Endothelial cell of umbilical vein (primary cell): ENCODE results near the gene TRMO. TPM values are rescaled to one million over a fixed set of nuclear protein-coding genes. Genes with fewer than 3 reads are reported as not detected.

Experiments used
- BruUV-seq: library from RNA; stranded (reverse); fragments of 400-500 nt; replicated peaks from 2 replicates; lab custom pipeline; 2021; lab: Mats Ljungman, UMichigan
- CTCF ChIA-PET: fragments of 300-600, 350-600 bp; sonication (Branson Sonifier 250); formaldehyde crosslinking; loops from one replicate; lab custom pipeline; 2021; ENCODE audit warnings: antibody characterized with exemption, inconsistent platforms; lab: Charles Lee
- POLR2A ChIA-PET: fragments of 300-600, 350-600 bp; sonication (Branson Sonifier 250); formaldehyde crosslinking; loops from one replicate; lab custom pipeline; 2021; ENCODE audit warnings: antibody characterized with exemption, inconsistent platforms; lab: Charles Lee
- DNase-seq: peaks from one replicate; pipeline ENCODE4 v3.0.0-alpha.2; 2011; ENCODE audit warnings: low read depth, low spot score
- FAIRE-seq: peaks from 2 replicates; lab custom pipeline; 2011; peaks lifted over from hg19 to GRCh38; lab: Jason Lieb, UNC
- H2AFZ ChIP-seq: 2 replicates; pipeline ENCODE4 v1.6.0; 2012; ENCODE audit warnings: low read depth, low read length, control low read depth, inconsistent platforms
- H3K27ac ChIP-seq: 2 replicates; pipeline ENCODE4 v1.5.1; 2011; ENCODE audit warnings: low read depth, mild to moderate bottlenecking, control low read depth, low read length, moderate library complexity; ENCODE audit not compliant: insufficient read depth
- H3K27me3 ChIP-seq, 2 experiments: 2 replicates each; pipeline versions ENCODE4 v1.6.0 to v1.6.1; 2011; ENCODE audit warnings: low read length in 2 of 2, mixed read lengths in 1 of 2; ENCODE audit not compliant: control insufficient read depth in 2 of 2, insufficient read depth in 2 of 2
- H3K36me3 ChIP-seq, 2 experiments: 2 replicates in 1 of 2; 3 replicates in 1 of 2; pipeline ENCODE4 v1.5.1; 2011; ENCODE audit warnings: low read length in 2 of 2, mild to moderate bottlenecking in 1 of 2, moderate library complexity in 1 of 2; ENCODE audit not compliant: control insufficient read depth in 2 of 2, insufficient read depth in 2 of 2; ENCODE audit errors: extremely low read depth in 1 of 2
- H3K4me1 ChIP-seq: 3 replicates; pipeline ENCODE4 v1.5.1; 2011; ENCODE audit warnings: mild to moderate bottlenecking, low read length; ENCODE audit not compliant: control insufficient read depth, insufficient read depth; ENCODE audit errors: extremely low read depth
- H3K4me2 ChIP-seq: 2 replicates; pipeline ENCODE4 v1.6.1; 2011; ENCODE audit warnings: low read length, control low read depth, mixed read lengths; ENCODE audit not compliant: insufficient read depth
- H3K4me3 ChIP-seq, 3 experiments: fragments of 200-600 bp in 1 of 3; sonication (generic), shearing (Covaris generic) in 1 of 3; replicated peaks in 1 of 3; 2 replicates each; pipeline ENCODE4 v1.5.1; 2011 to 2016; ENCODE audit warnings: control low read depth in 3 of 3, low read length in 3 of 3, mild to moderate bottlenecking in 2 of 3, inconsistent platforms in 1 of 3, low read depth in 1 of 3, moderate library complexity in 1 of 3; ENCODE audit not compliant: insufficient read depth in 1 of 3
- H3K79me2 ChIP-seq: 2 replicates; pipeline ENCODE4 v1.6.0; 2012; ENCODE audit warnings: low read length, inconsistent platforms; ENCODE audit not compliant: control insufficient read depth, insufficient read depth
- H3K9ac ChIP-seq: replicated peaks from 2 replicates; pipeline ENCODE3; 2011; ENCODE audit warnings: low read length, control low read depth; ENCODE audit not compliant: insufficient read depth; ENCODE audit errors: extremely low read depth
- H3K9me1 ChIP-seq: replicated peaks from 3 replicates; pipeline ENCODE4 v1.6.0; 2011; ENCODE audit warnings: mild to moderate bottlenecking, low read length; ENCODE audit not compliant: control insufficient read depth, insufficient read depth; ENCODE audit errors: extremely low read depth
- H3K9me3 ChIP-seq: replicated peaks from 2 replicates; pipeline ENCODE4 v1.5.1; 2012; ENCODE audit warnings: low read length, inconsistent platforms; ENCODE audit not compliant: control insufficient read depth, insufficient read depth
- H4K20me1 ChIP-seq: replicated peaks from 2 replicates; pipeline ENCODE3; 2011; ENCODE audit warnings: mild to moderate bottlenecking, low read length; ENCODE audit not compliant: control insufficient read depth, insufficient read depth; ENCODE audit errors: extremely low read depth
- CTCF ChIP-seq, 2 donors: IDR thresholded peaks; 1 replicate in 1 of 2; 2 replicates in 1 of 2; pipeline ENCODE4 v1.5.1; 2011; ENCODE audit warnings: low read length in 2 of 2, mild to moderate bottlenecking in 2 of 2, moderate library complexity in 2 of 2, control low read depth in 1 of 2, inconsistent platforms in 1 of 2, low read depth in 1 of 2; ENCODE audit not compliant: insufficient read depth in 1 of 2; ENCODE audit errors: extremely low read depth in 1 of 2
- EZH2 ChIP-seq: IDR thresholded peaks from 2 replicates; pipeline ENCODE4 v1.6.1; 2012; ENCODE audit warnings: borderline replicate concordance, low read depth, mild to moderate bottlenecking, moderate library complexity, low read length, inconsistent platforms; ENCODE audit not compliant: severe bottlenecking
- FOS ChIP-seq: IDR thresholded peaks from 2 replicates; pipeline ENCODE4 v1.6.1; 2011; ENCODE audit warnings: mild to moderate bottlenecking, low read length, moderate library complexity, borderline replicate concordance; ENCODE audit not compliant: insufficient read depth
- GATA2 ChIP-seq: IDR thresholded peaks from 2 replicates; pipeline ENCODE4 v1.7.0; 2011; ENCODE audit warnings: low read depth, mild to moderate bottlenecking, moderate library complexity, mixed read lengths, low read length; ENCODE audit not compliant: insufficient read length, insufficient read depth
- JUN ChIP-seq: IDR thresholded peaks from 2 replicates; pipeline ENCODE4 v1.6.1; 2011; ENCODE audit warnings: borderline replicate concordance, low read depth; ENCODE audit not compliant: insufficient read length, insufficient read depth
- MAX ChIP-seq: IDR thresholded peaks from 2 replicates; pipeline ENCODE4 v1.6.1; 2011; ENCODE audit not compliant: insufficient read depth, insufficient read length
- MYC ChIP-seq: IDR thresholded peaks from one replicate; pipeline ENCODE4 v1.6.1; 2011; ENCODE audit warnings: mild to moderate bottlenecking, low read depth, low read length
- POLR2A ChIP-seq: IDR thresholded peaks from 2 replicates; pipeline ENCODE4 v1.6.1; 2012; ENCODE audit warnings: low read depth, mild to moderate bottlenecking, control low read depth, low read length
- POLR2AphosphoS5 ChIP-seq: IDR thresholded peaks from 2 replicates; pipeline ENCODE4 v1.6.1; 2012; ENCODE audit warnings: low read depth, mild to moderate bottlenecking, control low read depth, low read length, moderate library complexity; ENCODE audit not compliant: insufficient read depth
- dilution Hi-C: fragments of 300-500 bp; cut with MboI; formaldehyde crosslinking; loops from one replicate; pipeline ENCODE4 v1.15.0; 2019; ENCODE audit warnings: low sequenced_read_pairs; ENCODE audit not compliant: extremely low pct_ligation_motif_present
- intact Hi-C: fragments of 100-400 bp; cut with micrococcal nuclease; formaldehyde crosslinking; loops from one replicate; pipeline ENCODE4 v1.10.0; 2022
- polyA plus RNA-seq, 4 experiments: library from polyadenylated mRNA; depleted of rRNA in 3 of 4; stranded (reverse) in 3 of 4; unstranded in 1 of 4; fragments of >200 nt; gene quantifications; 2 replicates each; pipeline versions ENCODE4 v1.2.1 to v1.2.3, GENCODE V29; 2011 to 2012; ENCODE audit warnings: missing spikeins in 1 of 4
- total RNA-seq: library from RNA; stranded (reverse); gene quantifications from 2 replicates; pipeline ENCODE4 v1.2.3, GENCODE V29; 2021

The TRMO gene
- total and polyA plus RNA-seq, 2 donors (not counting 3 experiments of a cell fraction or from before 2014, with no cell fraction given): 10.1 to 11.9 TPM

DNA sequence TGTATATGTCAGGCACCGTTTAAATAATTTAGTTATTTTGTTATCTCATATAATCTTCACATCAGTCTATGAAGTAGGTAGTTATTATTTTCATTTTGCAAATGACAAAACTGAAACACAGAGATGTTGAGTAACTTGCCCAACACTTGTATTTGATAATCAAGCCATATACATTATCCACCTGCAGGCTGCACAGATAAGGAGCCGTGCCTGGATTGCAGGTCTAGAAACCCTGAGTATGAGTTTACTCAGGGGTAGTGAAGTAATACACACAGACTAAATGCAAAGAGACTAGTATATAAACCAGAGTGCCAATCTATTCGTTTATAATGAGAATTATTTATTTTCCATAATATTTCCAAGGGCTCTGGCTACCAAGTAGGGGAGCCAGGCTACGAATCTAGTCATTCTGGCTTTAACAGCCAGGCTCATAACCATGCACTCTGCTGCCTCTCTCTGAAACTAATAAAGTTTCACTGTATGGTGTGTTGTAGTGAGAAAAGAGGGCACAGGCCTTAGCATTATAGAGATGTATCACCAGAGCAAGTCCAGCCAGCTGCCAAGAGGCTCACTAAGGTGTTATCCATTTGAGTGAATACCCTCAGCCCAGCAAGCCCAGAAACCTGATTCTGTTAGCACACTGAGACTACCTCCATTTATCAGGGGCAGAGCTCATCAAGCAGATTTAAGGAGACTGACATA, 11.1 kb upstream of the TRMO start:
- H3K27me3 ChIP-seq: peaks cover 37 to 71% of the 10 kb centered on the region in 2 experiments

GRCh38 chr9:97930972-97931371, 8.7 kb upstream of the TRMO start:
- H3K79me2 ChIP-seq: no peaks in the 10 kb centered on the region
- TF ChIP-seq EZH2 (no peak), MYC (no peak), GATA2 (no peak), JUN (no peak), CTCF (IDR thresholded peaks at IDR 0.05; ENCODE audit: extremely low read depth in 1 of 2, insufficient read depth in 1 of 2, low read depth in 1 of 2, low read length in 2 of 2) (no peak), FOS (no peak), MAX (no peak), POLR2A (no peak), POLR2AphosphoS5 (no peak)
- H3K4me1 ChIP-seq: no peaks in the 10 kb centered on the region
- dilution Hi-C loops (no loop called here), intact Hi-C loops (no loop called here)
- ChIA-PET POLR2A (no interaction called here), CTCF (no interaction called here)
- H3K36me3 ChIP-seq: no peaks in the 10 kb centered on the region
- no peak overlapping the region for H3K4me2 ChIP-seq
- H2AFZ ChIP-seq: no peak overlapping the region
- no peaks in the 10 kb centered on the region for H3K9me3 ChIP-seq
- no peak overlapping the region for H3K9ac ChIP-seq
- H3K27ac ChIP-seq: no peak overlapping the region
- H3K9me1 ChIP-seq: no peaks in the 10 kb centered on the region
- no peak overlapping the region for H3K4me3 ChIP-seq
- BruUV-seq: no TSS peak
- DNase-seq (no peak), FAIRE-seq (no peak)
- peaks cover 32 to 68% of the 10 kb centered on the region in 2 experiments for H3K27me3 ChIP-seq
- no peaks in the 10 kb centered on the region for H4K20me1 ChIP-seq

More for the DNA sequence above, 11.1 kb upstream of the TRMO start:
- no peak overlapping the region for H3K27ac ChIP-seq
- TF ChIP-seq POLR2A (no peak), POLR2AphosphoS5 (no peak), JUN (no peak), GATA2 (no peak), MYC (no peak), EZH2 (no peak)
- CTCF ChIA-PET: no interaction called here
- H3K4me3 ChIP-seq: no peak overlapping the region
- dilution Hi-C loops (no loop called here), intact Hi-C loops (no loop called here)
- no peak overlapping the region for H2AFZ ChIP-seq
- no TSS peak for BruUV-seq
- FAIRE-seq (no peak), DNase-seq (no peak)
- H3K9ac ChIP-seq: no peak overlapping the region
- H4K20me1 ChIP-seq: no peaks in the 10 kb centered on the region
- H3K9me1 ChIP-seq: no peaks in the 10 kb centered on the region
- H3K79me2 ChIP-seq: no peaks in the 10 kb centered on the region
- no peaks in the 10 kb centered on the region for H3K36me3 ChIP-seq
- POLR2A ChIA-PET: no interaction called here
- no peaks in the 10 kb centered on the region for H3K4me1 ChIP-seq
- H3K9me3 ChIP-seq: no peaks in the 10 kb centered on the region
- H3K4me2 ChIP-seq: no peak overlapping the region
